ENCODE data around the gene TBC1D5.
"Not testable (repeated sequence)": the region's sequence is repeated elsewhere in the genome, so short reads cannot be mapped to it uniquely, and the experiment has no call there.

- TF ChIP-seq EZH2 (IDR thresholded peaks at IDR 0.05; ENCODE audit: insufficient read depth, poor library complexity, severe bottlenecking); EZH2phosphoT487 (IDR thresholded peaks at IDR 0.05; ENCODE audit: insufficient read depth, low read depth): not testable (repeated sequence)
Measured at GRCh38 chr3:17705991-17706390, 36.4 kb downstream of the TBC1D5 start.

Data from GM23248 (cell line).